AG10803 (cell line): Measurements from ENCODE around the gene CACNA2D4.
"Not testable (repeated sequence)": the region's sequence is repeated elsewhere in the genome, so short reads cannot be mapped to it uniquely, and the experiment has no call there.

Experiments used
- DNase-seq: peaks from one replicate; pipeline ENCODE4 v3.0.0; 2010; ENCODE audit warnings: low read depth
- H3K4me3 ChIP-seq: 2 replicates; pipeline ENCODE4 v1.5.1; 2011; ENCODE audit warnings: mild to moderate bottlenecking, low read length, control low read depth
- TF ChIP-seq, protein P1 (sequence below): conservative IDR thresholded peaks from 2 replicates; pipeline ENCODE4 v1.5.1; 2011; ENCODE audit warnings: mild to moderate bottlenecking, low read length, control low read depth, inconsistent platforms

Gene CACNA2D4

DNA sequence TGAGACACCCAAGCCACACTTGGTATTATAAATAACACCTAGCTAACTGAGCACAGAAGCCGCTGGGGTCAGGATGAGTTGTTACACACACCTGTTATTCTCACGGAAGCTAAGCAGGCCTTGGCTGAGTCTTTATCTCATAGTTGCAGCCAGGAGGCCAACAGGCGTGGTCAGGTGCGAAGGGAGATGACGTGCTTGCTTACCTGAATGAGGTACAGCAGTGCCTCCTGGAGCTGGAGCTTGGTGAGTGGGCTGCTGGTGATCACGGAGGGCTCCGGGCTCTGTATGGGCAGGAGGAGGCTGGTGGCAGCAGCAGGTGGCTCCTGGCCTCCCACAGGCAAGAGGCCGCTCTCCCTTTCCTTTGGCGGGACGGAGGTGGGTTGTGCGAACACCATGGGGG, 30.4 kb upstream of the CACNA2D4 start:
- no peak for DNase-seq
- TF ChIP-seq, protein P1, sequence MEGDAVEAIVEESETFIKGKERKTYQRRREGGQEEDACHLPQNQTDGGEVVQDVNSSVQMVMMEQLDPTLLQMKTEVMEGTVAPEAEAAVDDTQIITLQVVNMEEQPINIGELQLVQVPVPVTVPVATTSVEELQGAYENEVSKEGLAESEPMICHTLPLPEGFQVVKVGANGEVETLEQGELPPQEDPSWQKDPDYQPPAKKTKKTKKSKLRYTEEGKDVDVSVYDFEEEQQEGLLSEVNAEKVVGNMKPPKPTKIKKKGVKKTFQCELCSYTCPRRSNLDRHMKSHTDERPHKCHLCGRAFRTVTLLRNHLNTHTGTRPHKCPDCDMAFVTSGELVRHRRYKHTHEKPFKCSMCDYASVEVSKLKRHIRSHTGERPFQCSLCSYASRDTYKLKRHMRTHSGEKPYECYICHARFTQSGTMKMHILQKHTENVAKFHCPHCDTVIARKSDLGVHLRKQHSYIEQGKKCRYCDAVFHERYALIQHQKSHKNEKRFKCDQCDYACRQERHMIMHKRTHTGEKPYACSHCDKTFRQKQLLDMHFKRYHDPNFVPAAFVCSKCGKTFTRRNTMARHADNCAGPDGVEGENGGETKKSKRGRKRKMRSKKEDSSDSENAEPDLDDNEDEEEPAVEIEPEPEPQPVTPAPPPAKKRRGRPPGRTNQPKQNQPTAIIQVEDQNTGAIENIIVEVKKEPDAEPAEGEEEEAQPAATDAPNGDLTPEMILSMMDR = no peak
- no peak overlapping the region for H3K4me3 ChIP-seq

- H3K4me3 ChIP-seq = no peak overlapping the region
- TF ChIP-seq, protein P1 = no peak
- peak; percentile 80 for DNase-seq
Measured at GRCh38 chr12:1947081-1947480, 28.6 kb upstream of the CACNA2D4 start.

GRCh38 chr12:1946296-1946695, 27.8 kb upstream of the CACNA2D4 start:
- H3K4me3 ChIP-seq = no peak overlapping the region
- TF ChIP-seq, protein P1 = no peak
- DNase-seq = no peak

- not testable (repeated sequence) for DNase-seq
Measured at GRCh38 chr12:1945502-1945901, 27.1 kb upstream of the CACNA2D4 start.

DNA sequence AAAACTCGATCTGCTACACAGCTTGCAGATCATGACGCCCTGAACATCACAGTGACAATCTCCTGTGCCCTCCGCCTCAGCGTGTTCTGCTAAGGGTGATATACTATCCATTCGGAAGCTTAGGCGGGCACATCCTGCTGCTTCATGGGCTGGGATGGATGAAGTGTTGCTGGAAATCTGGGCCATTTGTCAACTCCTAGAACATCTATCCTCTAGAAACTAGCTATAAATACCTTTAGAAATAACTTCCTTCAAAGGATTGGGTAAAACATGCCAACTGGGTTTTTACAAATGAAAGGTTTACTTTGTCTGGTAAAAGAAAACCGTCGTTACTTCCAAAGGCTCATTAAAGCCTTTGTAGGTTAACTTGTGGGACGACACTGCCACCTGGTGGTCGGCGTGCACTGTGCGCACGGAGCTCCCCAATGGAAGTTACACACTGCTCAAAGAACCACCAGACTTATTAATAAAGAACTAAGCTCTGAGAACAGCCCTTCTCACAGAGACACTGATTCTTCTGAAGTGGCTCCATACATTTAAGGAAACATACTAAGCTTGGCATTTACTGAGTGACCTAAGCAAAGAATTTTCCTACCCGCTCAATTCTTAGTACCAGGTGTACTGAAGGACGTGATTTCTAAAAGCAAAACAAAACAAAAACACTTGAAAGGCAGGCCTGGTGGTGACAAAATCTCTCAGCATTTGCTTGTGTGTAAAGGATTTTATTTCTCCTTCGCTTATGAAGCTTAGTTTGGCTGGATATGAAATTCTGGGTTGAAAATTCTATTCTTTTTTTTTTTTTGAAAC, 21.6 kb upstream of the CACNA2D4 start:
- DNase-seq = peak; percentile 75
- TF ChIP-seq, protein P1 = peak; percentile 95
- no peak overlapping the region for H3K4me3 ChIP-seq

More at GRCh38 chr12:1945502-1945901, 27.1 kb upstream of the CACNA2D4 start:
- not testable (repeated sequence) for H3K4me3 ChIP-seq

GRCh38 chr12:1939331-1939730, 20.9 kb upstream of the CACNA2D4 start:
- TF ChIP-seq, protein P1 = no peak
- no peak overlapping the region for H3K4me3 ChIP-seq
- DNase-seq = no peak

DNA sequence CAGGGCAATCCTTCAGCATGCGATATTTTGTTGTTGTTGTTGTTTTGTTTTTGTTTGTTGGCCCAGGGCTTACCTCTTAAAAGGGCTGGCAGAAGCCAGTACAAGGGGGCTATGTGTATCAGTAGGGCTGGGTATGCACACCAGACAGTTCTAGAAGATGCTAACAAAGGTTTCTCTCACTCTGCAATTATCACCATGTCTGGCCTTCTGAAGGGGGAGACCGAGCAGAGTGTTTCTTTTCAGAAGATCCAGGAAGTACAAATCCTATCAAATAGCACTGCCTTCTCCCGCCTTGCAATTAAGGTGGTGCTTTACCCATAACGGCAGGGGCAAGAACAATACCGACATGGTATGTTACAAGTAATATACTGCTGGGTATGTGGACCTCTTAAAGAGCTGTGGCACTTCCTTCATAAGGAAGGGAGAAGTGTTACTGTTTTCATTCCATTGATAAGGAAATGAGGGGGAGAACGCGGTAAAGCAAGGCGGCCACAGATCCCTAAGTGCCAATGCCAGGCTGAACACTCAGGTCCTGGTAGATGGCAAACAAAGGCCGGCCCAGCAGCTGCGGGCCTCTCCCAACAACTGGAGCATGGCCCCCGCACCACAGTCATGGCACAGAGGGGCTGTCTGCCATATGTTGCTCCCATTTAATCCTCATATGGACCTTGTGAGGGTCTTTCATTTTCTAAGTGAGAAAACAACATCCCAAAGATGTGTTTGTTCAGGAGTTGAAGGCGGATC, 19.2 kb upstream of the CACNA2D4 start:
- DNase-seq = no peak
- no peak overlapping the region for H3K4me3 ChIP-seq
- TF ChIP-seq, protein P1 = no peak
